ENCODE measurements around the gene TNFAIP6.

- no peak for TF ChIP-seq POLR2AphosphoS5 (IDR thresholded peaks at IDR 0.05)
- TF ChIP-seq CTCF (IDR thresholded peaks at IDR 0.05) = no peak
These were observed 42.6 kb downstream of the TNFAIP6 start for GRCh38 chr2:151399981-151400380.
